DOHH2 (cell line): ENCODE results near the gene CELA1.

ENCODE experiments used
- H3F3A ChIP-seq: fragments of 200-600 bp; sonication (generic), shearing (Covaris generic); 2 replicates; pipeline ENCODE4 v1.6.0; 2016; ENCODE audit warnings: antibody characterized with exemption, mild to moderate bottlenecking; ENCODE audit not compliant: control insufficient read depth, insufficient read depth
- H3K27ac ChIP-seq: fragments of 200-600 bp; sonication (generic); 2 replicates; pipeline ENCODE4 v1.5.1; 2014; ENCODE audit warnings: low read depth, mild to moderate bottlenecking, low read length, moderate library complexity
- H3K27me3 ChIP-seq: fragments of 200-600 bp; sonication (generic); 2 replicates; pipeline ENCODE4 v1.6.1; 2014; ENCODE audit warnings: mild to moderate bottlenecking, low read length, mixed read lengths; ENCODE audit not compliant: control insufficient read depth
- H3K36me3 ChIP-seq: fragments of 200-600 bp; sonication (generic); 2 replicates; pipeline ENCODE4 v1.6.1; 2014; ENCODE audit warnings: mild to moderate bottlenecking, low read length, moderate library complexity, mixed read lengths; ENCODE audit not compliant: control insufficient read depth
- H3K4me1 ChIP-seq: fragments of 200-600 bp; sonication (generic); 2 replicates; pipeline ENCODE4 v1.6.1; 2014; ENCODE audit warnings: mild to moderate bottlenecking, low read length, mixed read lengths; ENCODE audit not compliant: control insufficient read depth
- H3K4me2 ChIP-seq: fragments of 200-600 bp; sonication (generic); 2 replicates; pipeline ENCODE4 v1.6.0; 2014; ENCODE audit warnings: mild to moderate bottlenecking, low read length, moderate library complexity
- H3K4me3 ChIP-seq: fragments of 200-600 bp; sonication (generic); 2 replicates; pipeline ENCODE4 v1.5.1; 2014; ENCODE audit warnings: mild to moderate bottlenecking, low read length, mixed read lengths
- H3K79me2 ChIP-seq: fragments of 200-600 bp; sonication (generic); 2 replicates; pipeline ENCODE4 v1.6.1; 2014; ENCODE audit warnings: mild to moderate bottlenecking, low read length, mixed read lengths; ENCODE audit not compliant: control insufficient read depth
- H3K9me2 ChIP-seq: fragments of 200-600 bp; sonication (generic); replicated peaks from 2 replicates; pipeline ENCODE4 v1.6.1; 2014; ENCODE audit warnings: mild to moderate bottlenecking, low read length, mixed read lengths; ENCODE audit not compliant: control insufficient read depth
- H3K9me3 ChIP-seq: fragments of 200-600 bp; sonication (generic); 2 replicates; pipeline ENCODE4 v1.6.1; 2014; ENCODE audit warnings: antibody characterized with exemption, low read length, mixed read lengths; ENCODE audit not compliant: control insufficient read depth, insufficient read depth
- H4K20me1 ChIP-seq: fragments of 200-600 bp; sonication (generic); 2 replicates; pipeline ENCODE4 v1.6.0; 2014; ENCODE audit warnings: low read depth, mild to moderate bottlenecking, antibody characterized with exemption, low read length, moderate library complexity; ENCODE audit not compliant: control insufficient read depth, insufficient read depth
- EZH2phosphoT487 ChIP-seq: fragments of 200-600 bp; sonication (generic); IDR thresholded peaks from 2 replicates; pipeline ENCODE4 v1.6.1; 2017; ENCODE audit warnings: borderline replicate concordance, mild to moderate bottlenecking, antibody characterized with exemption, low read length, moderate library complexity, mixed read lengths
- TF ChIP-seq, protein P1 (sequence below): fragments of 200-600 bp; sonication (generic); IDR thresholded peaks from one replicate; pipeline ENCODE4 v1.5.1; 2014; ENCODE audit warnings: antibody characterized with exemption, mild to moderate bottlenecking, low read depth, low read length; ENCODE audit not compliant: poor library complexity, severe bottlenecking

The CELA1 gene

DNA sequence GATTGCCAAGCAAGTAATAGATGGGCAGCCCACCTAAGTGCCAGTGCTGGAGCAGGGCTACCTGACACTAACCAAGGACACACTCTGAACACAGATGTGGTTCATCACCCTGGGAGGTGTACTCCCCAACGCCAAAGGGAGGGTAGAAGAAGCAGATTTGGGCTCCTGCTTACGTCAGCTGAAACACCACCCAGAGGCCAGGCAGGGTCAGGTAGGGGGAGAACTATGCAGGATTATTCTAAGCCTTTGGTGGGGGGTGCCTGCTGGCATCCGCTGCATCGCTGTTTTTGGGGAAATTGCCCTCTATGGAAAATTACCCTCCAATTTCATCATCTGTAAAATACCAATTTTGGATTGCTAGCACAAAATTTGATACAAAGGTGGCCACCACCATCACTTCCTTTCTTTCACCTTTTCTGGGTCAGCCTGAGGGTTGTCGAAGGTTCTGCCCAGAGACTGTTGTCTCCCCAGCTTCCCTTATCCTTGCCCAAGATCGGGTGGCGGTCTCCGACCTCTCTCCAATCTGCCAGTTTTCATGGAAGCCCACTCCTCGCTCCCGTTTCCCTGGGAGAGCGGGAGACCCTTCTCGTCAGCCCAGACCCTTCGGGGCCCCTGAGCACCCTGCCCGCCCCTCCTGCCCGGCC, 23.0 kb downstream of the CELA1 start:
- peaks cover 20% of the 10 kb centered on the region for H3K4me1 ChIP-seq
- peaks cover 50% of the 10 kb centered on the region for H3K27me3 ChIP-seq
- 0 out of 2 replicates have a peak overlapping the region, but pooled peaks have one; percentile 17 for H3K4me3 ChIP-seq
- TF ChIP-seq EZH2phosphoT487, result no peak
- TF ChIP-seq, protein P1, sequence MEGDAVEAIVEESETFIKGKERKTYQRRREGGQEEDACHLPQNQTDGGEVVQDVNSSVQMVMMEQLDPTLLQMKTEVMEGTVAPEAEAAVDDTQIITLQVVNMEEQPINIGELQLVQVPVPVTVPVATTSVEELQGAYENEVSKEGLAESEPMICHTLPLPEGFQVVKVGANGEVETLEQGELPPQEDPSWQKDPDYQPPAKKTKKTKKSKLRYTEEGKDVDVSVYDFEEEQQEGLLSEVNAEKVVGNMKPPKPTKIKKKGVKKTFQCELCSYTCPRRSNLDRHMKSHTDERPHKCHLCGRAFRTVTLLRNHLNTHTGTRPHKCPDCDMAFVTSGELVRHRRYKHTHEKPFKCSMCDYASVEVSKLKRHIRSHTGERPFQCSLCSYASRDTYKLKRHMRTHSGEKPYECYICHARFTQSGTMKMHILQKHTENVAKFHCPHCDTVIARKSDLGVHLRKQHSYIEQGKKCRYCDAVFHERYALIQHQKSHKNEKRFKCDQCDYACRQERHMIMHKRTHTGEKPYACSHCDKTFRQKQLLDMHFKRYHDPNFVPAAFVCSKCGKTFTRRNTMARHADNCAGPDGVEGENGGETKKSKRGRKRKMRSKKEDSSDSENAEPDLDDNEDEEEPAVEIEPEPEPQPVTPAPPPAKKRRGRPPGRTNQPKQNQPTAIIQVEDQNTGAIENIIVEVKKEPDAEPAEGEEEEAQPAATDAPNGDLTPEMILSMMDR, result no peak
- no peaks in the 10 kb centered on the region for H3K9me2 ChIP-seq
- H3K79me2 ChIP-seq, result no peaks in the 10 kb centered on the region
- H3F3A ChIP-seq, result no peaks in the 10 kb centered on the region
- peak overlapping the region; percentile 39 for H3K4me2 ChIP-seq
- no peaks in the 10 kb centered on the region for H3K9me3 ChIP-seq
- no peak overlapping the region for H3K27ac ChIP-seq
- no peaks in the 10 kb centered on the region for H4K20me1 ChIP-seq
- H3K36me3 ChIP-seq, result no peaks in the 10 kb centered on the region

DNA sequence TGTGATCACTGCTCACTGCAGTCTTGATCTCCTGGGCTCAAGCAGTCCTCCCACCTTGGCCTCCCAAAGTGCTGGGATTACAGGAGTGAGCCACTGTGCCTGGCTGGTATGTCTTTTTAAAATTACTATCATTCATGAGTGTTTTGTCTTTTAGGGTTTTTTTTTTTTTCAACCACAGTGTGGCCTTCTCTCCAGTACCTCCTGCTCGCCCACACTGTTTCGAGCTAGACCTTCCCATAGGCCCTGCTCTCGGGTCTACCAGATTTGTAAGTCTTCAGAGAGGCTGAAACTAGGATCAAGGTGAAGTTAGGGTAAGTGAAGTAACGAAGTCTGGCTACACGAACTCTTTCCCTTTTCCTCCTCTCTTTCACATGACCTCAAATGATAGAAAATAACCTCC, 24.0 kb downstream of the CELA1 start:
- H3K36me3 ChIP-seq, result no peaks in the 10 kb centered on the region
- H3K27me3 ChIP-seq, result peaks cover 50% of the 10 kb centered on the region
- no peaks in the 10 kb centered on the region for H4K20me1 ChIP-seq
- H3K4me2 ChIP-seq, result no peak overlapping the region
- no peaks in the 10 kb centered on the region for H3K9me2 ChIP-seq
- H3F3A ChIP-seq, result no peaks in the 10 kb centered on the region
- H3K4me3 ChIP-seq, result no peak overlapping the region
- H3K9me3 ChIP-seq, result no peaks in the 10 kb centered on the region
- H3K27ac ChIP-seq, result no peak overlapping the region
- TF ChIP-seq, protein P1, result no peak
- TF ChIP-seq EZH2phosphoT487, result no peak
- H3K79me2 ChIP-seq, result no peaks in the 10 kb centered on the region
- peaks cover 20% of the 10 kb centered on the region for H3K4me1 ChIP-seq

DNA sequence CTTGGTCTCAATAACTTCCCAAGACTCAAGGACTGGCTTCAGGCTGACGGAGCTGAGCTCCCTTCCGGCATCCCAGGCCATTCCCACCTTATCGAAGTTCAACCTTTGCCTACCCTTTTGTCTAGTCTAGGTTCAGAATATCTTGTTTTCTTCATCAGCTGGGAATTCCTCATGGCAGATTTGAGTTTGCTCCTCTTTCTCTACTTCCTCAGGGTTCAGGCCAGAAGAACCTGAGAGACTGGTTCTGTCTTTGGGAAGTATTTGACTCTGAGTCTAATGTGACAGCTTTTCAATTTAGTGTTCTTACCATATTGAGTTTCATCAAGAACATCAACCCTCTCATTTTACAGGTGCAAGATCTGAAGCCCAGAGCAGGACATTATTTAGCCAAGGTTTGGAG, 24.6 kb downstream of the CELA1 start:
- H3K9me2 ChIP-seq, result no peaks in the 10 kb centered on the region
- no peak overlapping the region for H3K27ac ChIP-seq
- no peaks in the 10 kb centered on the region for H4K20me1 ChIP-seq
- TF ChIP-seq, protein P1, result no peak
- TF ChIP-seq EZH2phosphoT487, result no peak
- no peak overlapping the region for H3K4me2 ChIP-seq
- peaks cover 50% of the 10 kb centered on the region for H3K27me3 ChIP-seq
- H3K36me3 ChIP-seq, result no peaks in the 10 kb centered on the region
- H3K79me2 ChIP-seq, result no peaks in the 10 kb centered on the region
- H3K9me3 ChIP-seq, result no peaks in the 10 kb centered on the region
- peaks cover 16% of the 10 kb centered on the region for H3K4me1 ChIP-seq
- no peaks in the 10 kb centered on the region for H3F3A ChIP-seq
- H3K4me3 ChIP-seq, result no peak overlapping the region
